Kidney epithelial cell (primary cell): ENCODE data around the gene GPR135. TPM values are rescaled to one million over a fixed set of nuclear protein-coding genes. Genes with fewer than 3 reads are reported as not detected.
A peak's percentile ranks its signal among the peaks of the same experiment; 100 is the strongest.

Source experiments
- DNase-seq: peaks from one replicate; pipeline ENCODE4 v3.0.0-alpha.2; 2010; ENCODE audit warnings: low read depth
- H3K27me3 ChIP-seq: 2 replicates; pipeline ENCODE4 v1.6.0; 2011; ENCODE audit warnings: low read length; ENCODE audit not compliant: control insufficient read depth, insufficient read depth
- H3K36me3 ChIP-seq: 2 replicates; pipeline ENCODE4 v1.5.1; 2011; ENCODE audit warnings: low read length; ENCODE audit not compliant: control insufficient read depth, insufficient read depth
- H3K4me3 ChIP-seq: 2 replicates; pipeline ENCODE4 v1.5.1; 2011; ENCODE audit warnings: low read depth, mild to moderate bottlenecking, control low read depth, low read length
- CTCF ChIP-seq: IDR thresholded peaks from 2 replicates; pipeline ENCODE4 v1.5.1; 2011; ENCODE audit warnings: mild to moderate bottlenecking, moderate library complexity, low read length, control low read depth, inconsistent platforms; ENCODE audit not compliant: insufficient read depth, poor library complexity, severe bottlenecking
- total RNA-seq: library from RNA; depleted of rRNA; stranded (reverse); fragments of >200 nt; gene quantifications from 2 replicates; pipeline ENCODE4 v1.2.3, GENCODE V29; 2015

Gene GPR135
- total RNA-seq, 1 donor from 2014 or later = 0.71 TPM

GRCh38 chr14:59438195-59438647, 27.0 kb downstream of the GPR135 start:
- TF ChIP-seq CTCF = no peak
- Histone ChIP-seq H3K27me3 (no peaks in the 10 kb centered on the region), H3K36me3 (no peaks in the 10 kb centered on the region), H3K4me3 (no peak overlapping the region)
- DNase-seq = no peak

GRCh38 chr14:59435987-59436386, 29.2 kb downstream of the GPR135 start:
- no peaks in the 10 kb centered on the region for H3K36me3 ChIP-seq
- TF ChIP-seq CTCF = no peak
- no peak overlapping the region for H3K4me3 ChIP-seq
- H3K27me3 ChIP-seq = no peaks in the 10 kb centered on the region
- DNase-seq = no peak

GRCh38 chr14:59435101-59435500, 30.1 kb downstream of the GPR135 start:
- no peaks in the 10 kb centered on the region for H3K27me3 ChIP-seq
- DNase-seq = no peak
- H3K36me3 ChIP-seq = no peaks in the 10 kb centered on the region
- no peak overlapping the region for H3K4me3 ChIP-seq
- no peak for TF ChIP-seq CTCF

- no peak for TF ChIP-seq CTCF
- Histone ChIP-seq H3K4me3 (no peak overlapping the region), H3K27me3 (no peaks in the 10 kb centered on the region), H3K36me3 (no peaks in the 10 kb centered on the region)
- DNase-seq = no peak
Measured at GRCh38 chr14:59429790-59430189, 35.4 kb downstream of the GPR135 start.

GRCh38 chr14:59428581-59429012, 36.6 kb downstream of the GPR135 start:
- Histone ChIP-seq H3K36me3 (no peaks in the 10 kb centered on the region), H3K27me3 (no peaks in the 10 kb centered on the region), H3K4me3 (no peak overlapping the region)
- peak; percentile 20 for TF ChIP-seq CTCF
- no peak for DNase-seq
